ENCODE results near the gene FAM221A. TPM values are rescaled to one million over a fixed set of nuclear protein-coding genes. Genes with fewer than 3 reads are reported as not detected.
"Not testable (repeated sequence)": the region's sequence is repeated elsewhere in the genome, so short reads cannot be mapped to it uniquely, and the experiment has no call there.

The FAM221A gene
- total RNA-seq, 2 experiments from 2014 or later = 4.7 to 5.4 TPM

GRCh38 chr7:23680414-23681405, 711 bp downstream of the FAM221A start:
- Mint-ChIP-seq H3K9me3 (ENCODE audit: insufficient read depth) (no peaks in the 10 kb centered on the region), H3K4me3 (peak overlapping the region; percentile 92), H3K27ac (peak overlapping the region; percentile 70), H3K36me3 (ENCODE audit: low read depth) (no peaks in the 10 kb centered on the region), H3K27me3 (ENCODE audit: low read depth) (peaks cover 2% of the 10 kb centered on the region), H3K4me1 (ENCODE audit: low read depth) (peaks cover 11% of the 10 kb centered on the region)
- DNase-seq (peak; percentile 58), ATAC-seq (peak; percentile 42)
- CTCF ChIA-PET = interaction anchor here (1.2 to 6.5 kb wide), 5 partner anchors 14 to 134 kb away, joined by 3 to 30 read pairs (median 7); partner anchors contain the start of gene STK31
- POLR2A ChIA-PET = no interaction called here

- H3K36me3 Mint-ChIP-seq (ENCODE audit: low read depth); H3K27me3 Mint-ChIP-seq (ENCODE audit: low read depth); H3K27ac Mint-ChIP-seq; POLR2A ChIA-PET; DNase-seq; ATAC-seq; H3K4me3 Mint-ChIP-seq; H3K9me3 Mint-ChIP-seq (ENCODE audit: insufficient read depth): not testable (repeated sequence)
- peaks cover 11% of the 10 kb centered on the region for H3K4me1 Mint-ChIP-seq (ENCODE audit: low read depth)
- CTCF ChIA-PET = interaction anchor here (0.8 to 4.4 kb wide), 4 partner anchors 13 to 139 kb away, joined by 3 to 26 read pairs (median 4); no protein-coding TSS in a partner anchor
Measured at GRCh38 chr7:23684041-23684440, 4.0 kb downstream of the FAM221A start.

GRCh38 chr7:23685731-23686130, 5.7 kb downstream of the FAM221A start:
- ATAC-seq (no peak), DNase-seq (no peak)
- CTCF ChIA-PET = interaction anchor here (1.2 to 4.4 kb wide), 2 partner anchors 12 to 26 kb away, joined by 3 to 26 read pairs; no protein-coding TSS in a partner anchor
- Mint-ChIP-seq H3K27me3 (ENCODE audit: low read depth) (no peaks in the 10 kb centered on the region), H3K9me3 (ENCODE audit: insufficient read depth) (no peaks in the 10 kb centered on the region), H3K36me3 (ENCODE audit: low read depth) (peaks cover 4% of the 10 kb centered on the region), H3K4me1 (ENCODE audit: low read depth) (peaks cover 1% of the 10 kb centered on the region), H3K27ac (no peak overlapping the region), H3K4me3 (no peak overlapping the region)
- POLR2A ChIA-PET = no interaction called here

- no peak overlapping the region for H3K4me3 Mint-ChIP-seq
- CTCF ChIA-PET = interaction anchor here (4.4 kb wide), 1 partner anchor 10 kb away, joined by 26 read pairs; no protein-coding TSS in a partner anchor
Measured at GRCh38 chr7:23687011-23687410, 7.0 kb downstream of the FAM221A start.

GRCh38 chr7:23689165-23689564, 9.2 kb downstream of the FAM221A start:
- H3K27ac Mint-ChIP-seq = no peak overlapping the region
- H3K4me1 Mint-ChIP-seq (ENCODE audit: low read depth) = no peaks in the 10 kb centered on the region
- ATAC-seq = no peak
- no peak for DNase-seq
- no peaks in the 10 kb centered on the region for H3K27me3 Mint-ChIP-seq (ENCODE audit: low read depth)
- ChIA-PET CTCF (no interaction called here), POLR2A (no interaction called here)
- no peak overlapping the region for H3K4me3 Mint-ChIP-seq
- peaks cover 17% of the 10 kb centered on the region for H3K36me3 Mint-ChIP-seq (ENCODE audit: low read depth)
- no peaks in the 10 kb centered on the region for H3K9me3 Mint-ChIP-seq (ENCODE audit: insufficient read depth)

More at GRCh38 chr7:23687011-23687410, 7.0 kb downstream of the FAM221A start:
- no peak for ATAC-seq
- no peaks in the 10 kb centered on the region for H3K4me1 Mint-ChIP-seq (ENCODE audit: low read depth)
- peaks cover 6% of the 10 kb centered on the region for H3K36me3 Mint-ChIP-seq (ENCODE audit: low read depth)
- H3K9me3 Mint-ChIP-seq (ENCODE audit: insufficient read depth) = no peaks in the 10 kb centered on the region
- no peak overlapping the region for H3K27ac Mint-ChIP-seq
- POLR2A ChIA-PET = interaction anchor here (0.9 kb wide), 1 partner anchor 9 kb away, joined by 5 read pairs; no protein-coding TSS in a partner anchor
- no peak for DNase-seq
- no peaks in the 10 kb centered on the region for H3K27me3 Mint-ChIP-seq (ENCODE audit: low read depth)

GRCh38 chr7:23691320-23691719, 11.3 kb downstream of the FAM221A start:
- Mint-ChIP-seq H3K27me3 (ENCODE audit: low read depth) (no peaks in the 10 kb centered on the region), H3K27ac (no peak overlapping the region), H3K4me1 (ENCODE audit: low read depth) (no peaks in the 10 kb centered on the region), H3K4me3 (no peak overlapping the region), H3K9me3 (ENCODE audit: insufficient read depth) (no peaks in the 10 kb centered on the region), H3K36me3 (ENCODE audit: low read depth) (peaks cover 20% of the 10 kb centered on the region)
- ATAC-seq = no peak
- DNase-seq = no peak
- ChIA-PET POLR2A (no interaction called here), CTCF (interaction anchor here (1.1 kb wide), 1 partner anchor 144 kb away, joined by 4 read pairs; no protein-coding TSS in a partner anchor)

- ChIA-PET POLR2A (no interaction called here), CTCF (interaction anchor here (1.4 kb wide), 1 partner anchor 122 kb away, joined by 3 read pairs; no protein-coding TSS in a partner anchor)
- Mint-ChIP-seq H3K27me3 (ENCODE audit: low read depth) (no peaks in the 10 kb centered on the region), H3K9me3 (ENCODE audit: insufficient read depth) (no peaks in the 10 kb centered on the region), H3K4me1 (ENCODE audit: low read depth) (no peaks in the 10 kb centered on the region), H3K36me3 (ENCODE audit: low read depth) (peaks cover 18% of the 10 kb centered on the region), H3K4me3 (no peak overlapping the region), H3K27ac (no peak overlapping the region)
- DNase-seq (no peak), ATAC-seq (no peak)
Measured at GRCh38 chr7:23693224-23693623, 13.2 kb downstream of the FAM221A start.

- DNase-seq (peak; percentile 67), ATAC-seq (peak; percentile 75)
- no peaks in the 10 kb centered on the region for H3K4me1 Mint-ChIP-seq (ENCODE audit: low read depth)
- CTCF ChIA-PET = interaction anchor here (0.6 to 4.2 kb wide), 22 partner anchors 9 to 424 kb away, joined by 3 to 52 read pairs (median 4); partner anchors contain the start of genes CCDC126, FAM221A and STK31
- H3K36me3 Mint-ChIP-seq (ENCODE audit: low read depth) = peaks cover 14% of the 10 kb centered on the region
- H3K9me3 Mint-ChIP-seq (ENCODE audit: insufficient read depth) = no peaks in the 10 kb centered on the region
- POLR2A ChIA-PET = interaction anchor here (0.6 kb wide), 1 partner anchor 10 kb away, joined by 5 read pairs; no protein-coding TSS in a partner anchor
- no peaks in the 10 kb centered on the region for H3K27me3 Mint-ChIP-seq (ENCODE audit: low read depth)
- no peak overlapping the region for H3K4me3 Mint-ChIP-seq
- H3K27ac Mint-ChIP-seq = no peak overlapping the region
Measured at GRCh38 chr7:23696916-23697441, 17.0 kb downstream of the FAM221A start.

GRCh38 chr7:23698822-23699221, 18.8 kb downstream of the FAM221A start:
- CTCF ChIA-PET = interaction anchor here (0.8 to 4.2 kb wide), 6 partner anchors 11 to 152 kb away, joined by 3 to 52 read pairs (median 10); partner anchors contain the start of gene STK31
- H3K27me3 Mint-ChIP-seq (ENCODE audit: low read depth) = no peaks in the 10 kb centered on the region
- peaks cover 14% of the 10 kb centered on the region for H3K36me3 Mint-ChIP-seq (ENCODE audit: low read depth)
- ATAC-seq (no peak), DNase-seq (no peak)
- POLR2A ChIA-PET = interaction anchor here (0.9 kb wide), 1 partner anchor 21 kb away, joined by 3 read pairs; no protein-coding TSS in a partner anchor
- H3K4me3 Mint-ChIP-seq = no peak overlapping the region
- no peaks in the 10 kb centered on the region for H3K4me1 Mint-ChIP-seq (ENCODE audit: low read depth)
- no peak overlapping the region for H3K27ac Mint-ChIP-seq
- H3K9me3 Mint-ChIP-seq (ENCODE audit: insufficient read depth) = no peaks in the 10 kb centered on the region

- H3K4me1 Mint-ChIP-seq (ENCODE audit: low read depth) = no peaks in the 10 kb centered on the region
- peaks cover 17% of the 10 kb centered on the region for H3K36me3 Mint-ChIP-seq (ENCODE audit: low read depth)
- ATAC-seq (no peak), DNase-seq (no peak)
- H3K27ac Mint-ChIP-seq = no peak overlapping the region
- H3K4me3 Mint-ChIP-seq = no peak overlapping the region
- peaks cover 7% of the 10 kb centered on the region for H3K9me3 Mint-ChIP-seq (ENCODE audit: insufficient read depth)
- ChIA-PET POLR2A (interaction anchor here (0.9 kb wide), 1 partner anchor 23 kb away, joined by 3 read pairs; no protein-coding TSS in a partner anchor), CTCF (interaction anchor here (4.2 kb wide), 1 partner anchor 10 kb away, joined by 52 read pairs; the partner anchor contains the start of gene STK31)
- H3K27me3 Mint-ChIP-seq (ENCODE audit: low read depth) = no peaks in the 10 kb centered on the region
Measured at GRCh38 chr7:23700046-23700445, 20.0 kb downstream of the FAM221A start.

- ATAC-seq (no peak), DNase-seq (no peak)
- POLR2A ChIA-PET = interaction anchor here (0.6 kb wide), 1 partner anchor 671 kb away, joined by 3 read pairs; no protein-coding TSS in a partner anchor
- CTCF ChIA-PET = interaction anchor here (1.3 to 6.5 kb wide), 6 partner anchors 11 to 436 kb away, joined by 4 to 52 read pairs (median 18); partner anchors contain the start of gene FAM221A
- Mint-ChIP-seq H3K36me3 (ENCODE audit: low read depth) (peaks cover 17% of the 10 kb centered on the region), H3K4me3 (no peak overlapping the region), H3K27me3 (ENCODE audit: low read depth) (no peaks in the 10 kb centered on the region), H3K9me3 (ENCODE audit: insufficient read depth) (peaks cover 18% of the 10 kb centered on the region), H3K27ac (no peak overlapping the region), H3K4me1 (ENCODE audit: low read depth) (no peaks in the 10 kb centered on the region)
Measured at GRCh38 chr7:23709081-23709750, 29.2 kb downstream of the FAM221A start.
